Thymus (tissue), 11 donors: Measurements from ENCODE around the gene HOXC9. TPM values are rescaled to one million over a fixed set of nuclear protein-coding genes. Genes with fewer than 3 reads are reported as not detected.

Experiments
- DNase-seq, 9 donors: peaks; one replicate each; pipeline ENCODE4 v3.0.0-alpha.2; 2013; ENCODE audit warnings: low spot score in 9 of 9, low read depth in 6 of 9, missing footprints in 1 of 9
- H3K27ac ChIP-seq, 2 donors: one replicate each; pipeline ENCODE4 v1.5.1; 2013; ENCODE audit warnings: control low read depth in 1 of 2, low read depth in 1 of 2, low read length in 1 of 2, mild to moderate bottlenecking in 1 of 2, moderate library complexity in 1 of 2
- H3K27me3 ChIP-seq, 2 donors: one replicate each; pipeline ENCODE4 v1.5.1; 2013; ENCODE audit warnings: low read length in 1 of 2; ENCODE audit not compliant: control insufficient read depth in 2 of 2, insufficient read depth in 1 of 2
- H3K36me3 ChIP-seq, 2 donors: one replicate each; pipeline ENCODE4 v1.5.1; 2013; ENCODE audit warnings: low read length in 1 of 2, mild to moderate bottlenecking in 1 of 2, moderate library complexity in 1 of 2; ENCODE audit not compliant: control insufficient read depth in 2 of 2, insufficient read depth in 2 of 2
- H3K4me1 ChIP-seq, 2 donors: one replicate each; pipeline ENCODE4 v1.5.1; 2013; ENCODE audit warnings: low read length in 2 of 2; ENCODE audit not compliant: control insufficient read depth in 2 of 2, insufficient read depth in 2 of 2
- H3K4me3 ChIP-seq, 2 donors: one replicate each; pipeline ENCODE4 v1.5.1; 2013; ENCODE audit warnings: low read length in 2 of 2, control low read depth in 1 of 2, mild to moderate bottlenecking in 1 of 2
- H3K9me3 ChIP-seq, 2 donors: one replicate each; pipeline ENCODE4 v1.5.1; 2013; ENCODE audit warnings: low read length in 1 of 2, mild to moderate bottlenecking in 1 of 2; ENCODE audit not compliant: control insufficient read depth in 2 of 2, insufficient read depth in 1 of 2
- WGBS: extraction: QIAGEN DNeasy Blood & Tissue Kit; methylation state at CpG from one replicate; pipeline ENCODE4 v1.1.7; 2013; 5-methylcytosine and 5-hydroxymethylcytosine counted together
- polyA plus RNA-seq: library from polyadenylated mRNA; stranded (reverse); fragments of 200-250 nt; gene quantifications from one replicate; pipeline ENCODE4 v1.2.3, GENCODE V29; 2013
- total RNA-seq: library from RNA; stranded (reverse); fragments of 120-200 nt; gene quantifications from one replicate; pipeline ENCODE4 v1.2.4, GENCODE V29; 2013
- donor health status: healthy.

Gene HOXC9
- total and polyA plus RNA-seq, 2 donors: 0.09 to 0.43 TPM

GRCh38 chr12:54033106-54033979 lies 33.4 kb downstream of the HOXC9 start:
- Histone ChIP-seq H3K9me3 (peaks cover 10 to 13% of the 10 kb centered on the region in 2 donors), H3K27me3 (peaks cover 91 to 100% of the 10 kb centered on the region in 2 donors), H3K36me3 (peaks cover 0 to 3% of the 10 kb centered on the region in 2 donors), H3K27ac (no peak overlapping the region), H3K4me1 (no peaks in the 10 kb centered on the region), H3K4me3 (no peak overlapping the region)
- 6% methylated on average over 61 of the region's 61 CpGs for WGBS
- DNase-seq: no peak

GRCh38 chr12:54033980-54034784 lies 34.2 kb downstream of the HOXC9 start:
- Histone ChIP-seq H3K4me1 (no peaks in the 10 kb centered on the region), H3K27ac (no peak overlapping the region), H3K36me3 (peaks cover 0 to 3% of the 10 kb centered on the region in 2 donors), H3K27me3 (peaks cover 90 to 100% of the 10 kb centered on the region in 2 donors), H3K4me3 (no peak overlapping the region), H3K9me3 (peaks cover 10 to 13% of the 10 kb centered on the region in 2 donors)
- WGBS: 5% methylated on average over 57 of the region's 57 CpGs
- DNase-seq: no peak

- Histone ChIP-seq H3K36me3 (peaks cover 0 to 3% of the 10 kb centered on the region in 2 donors), H3K9me3 (peaks cover 10 to 13% of the 10 kb centered on the region in 2 donors), H3K27ac (no peak overlapping the region), H3K27me3 (peaks cover 93 to 100% of the 10 kb centered on the region in 2 donors), H3K4me1 (no peaks in the 10 kb centered on the region), H3K4me3 (no peak overlapping the region)
- 34% methylated on average over 22 of the region's 22 CpGs for whole genome bisulfite sequencing
- no peak for DNase-seq
These were observed 34.9 kb downstream of the HOXC9 start for GRCh38 chr12:54034785-54035310.

- peaks cover 10 to 13% of the 10 kb centered on the region in 2 donors for H3K9me3 ChIP-seq
- H3K27ac ChIP-seq: no peak overlapping the region
- no peak for DNase-seq
- H3K4me1 ChIP-seq: no peaks in the 10 kb centered on the region
- WGBS: 82% methylated on average over 6 of the region's 6 CpGs
- peaks cover 95 to 100% of the 10 kb centered on the region in 2 donors for H3K27me3 ChIP-seq
- H3K4me3 ChIP-seq: no peak overlapping the region
- H3K36me3 ChIP-seq: peaks cover 0 to 3% of the 10 kb centered on the region in 2 donors
These were observed 35.8 kb downstream of the HOXC9 start for GRCh38 chr12:54035568-54036264.

GRCh38 chr12:54036620-54037359 lies 36.8 kb downstream of the HOXC9 start:
- no peak for DNase-seq
- Histone ChIP-seq H3K9me3 (peaks cover 10 to 13% of the 10 kb centered on the region in 2 donors), H3K27me3 (peaks cover 89 to 100% of the 10 kb centered on the region in 2 donors), H3K4me3 (no peak overlapping the region), H3K4me1 (no peaks in the 10 kb centered on the region), H3K27ac (no peak overlapping the region), H3K36me3 (peaks cover 0 to 3% of the 10 kb centered on the region in 2 donors)
- WGBS: 62% methylated on average over 14 of the region's 14 CpGs

- Histone ChIP-seq H3K4me1 (no peaks in the 10 kb centered on the region), H3K9me3 (peaks cover 7 to 11% of the 10 kb centered on the region in 2 donors), H3K27ac (no peak overlapping the region), H3K27me3 (peaks cover 84 to 99% of the 10 kb centered on the region in 2 donors), H3K4me3 (no peak overlapping the region), H3K36me3 (no peaks in the 10 kb centered on the region)
- 46% methylated on average over 14 of the region's 14 CpGs for WGBS
- DNase-seq: no peak
These were observed 37.7 kb downstream of the HOXC9 start for GRCh38 chr12:54037360-54038283.

- H3K27me3 ChIP-seq: peaks cover 80 to 99% of the 10 kb centered on the region in 2 donors
- DNase-seq: no peak
- H3K4me1 ChIP-seq: no peaks in the 10 kb centered on the region
- no peak overlapping the region for H3K27ac ChIP-seq
- peaks cover 0 to 3% of the 10 kb centered on the region in 2 donors for H3K9me3 ChIP-seq
- H3K4me3 ChIP-seq: no peak overlapping the region
- H3K36me3 ChIP-seq: no peaks in the 10 kb centered on the region
- WGBS: 66% methylated on average over 5 of the region's 5 CpGs
These were observed 38.4 kb downstream of the HOXC9 start for GRCh38 chr12:54038284-54038870.
